GM21360 (cell line): ENCODE measurements around the gene AFDN.

Source experiments
- ATAC-seq: cut with Tn5 transposase; IDR thresholded peaks from one replicate; pipeline ENCODE4 v1.9.1; 2021; ENCODE audit warnings: mild to moderate bottlenecking, moderate library complexity; ENCODE audit not compliant: unreplicated experiment

The AFDN gene

GRCh38 chr6:167912494-167912893, 85.8 kb downstream of the AFDN start:
- no peak for ATAC-seq

GRCh38 chr6:167913699-167914098, 87.0 kb downstream of the AFDN start:
- ATAC-seq, result no peak

GRCh38 chr6:167915139-167915538, 88.4 kb downstream of the AFDN start:
- no peak for ATAC-seq

GRCh38 chr6:167917551-167918154, 90.9 kb downstream of the AFDN start:
- no peak for ATAC-seq

GRCh38 chr6:167918548-167919278, 92.0 kb downstream of the AFDN start:
- ATAC-seq, result no peak

GRCh38 chr6:167919349-167919748, 92.6 kb downstream of the AFDN start:
- ATAC-seq, result no peak

GRCh38 chr6:167920165-167920564, 93.5 kb downstream of the AFDN start:
- no peak for ATAC-seq

- ATAC-seq, result no peak
These were observed 95.1 kb downstream of the AFDN start for GRCh38 chr6:167921831-167922230.

- no peak for ATAC-seq
These were observed 98.3 kb downstream of the AFDN start for GRCh38 chr6:167925026-167925425.

- ATAC-seq, result no peak
These were observed 100.5 kb downstream of the AFDN start for GRCh38 chr6:167927246-167927645.

- no peak for ATAC-seq
These were observed 101.4 kb downstream of the AFDN start for GRCh38 chr6:167928111-167928510.

- ATAC-seq, result no peak
These were observed 103.6 kb downstream of the AFDN start for GRCh38 chr6:167930295-167930694.

GRCh38 chr6:167932468-167933276, 106.0 kb downstream of the AFDN start:
- no peak for ATAC-seq

GRCh38 chr6:167933290-167933689, 106.6 kb downstream of the AFDN start:
- no peak for ATAC-seq

- no peak for ATAC-seq
These were observed 107.1 kb downstream of the AFDN start for GRCh38 chr6:167933847-167934246.

GRCh38 chr6:167934426-167934864, 107.7 kb downstream of the AFDN start:
- no peak for ATAC-seq

- ATAC-seq, result no peak
These were observed 109.3 kb downstream of the AFDN start for GRCh38 chr6:167936051-167936450.

GRCh38 chr6:167937301-167937700, 110.6 kb downstream of the AFDN start:
- ATAC-seq, result no peak

- ATAC-seq, result no peak
These were observed 111.5 kb downstream of the AFDN start for GRCh38 chr6:167937948-167938911.

GRCh38 chr6:167941822-167942221, 115.1 kb downstream of the AFDN start:
- ATAC-seq, result no peak

GRCh38 chr6:167944130-167944529, 117.4 kb downstream of the AFDN start:
- ATAC-seq, result no peak
